ENCODE data around the gene MAML2.
A peak's percentile ranks its signal among the peaks of the same experiment; 100 is the strongest.
"Not testable (repeated sequence)": the region's sequence is repeated elsewhere in the genome, so short reads cannot be mapped to it uniquely, and the experiment has no call there.

MAML2 gene

DNA sequence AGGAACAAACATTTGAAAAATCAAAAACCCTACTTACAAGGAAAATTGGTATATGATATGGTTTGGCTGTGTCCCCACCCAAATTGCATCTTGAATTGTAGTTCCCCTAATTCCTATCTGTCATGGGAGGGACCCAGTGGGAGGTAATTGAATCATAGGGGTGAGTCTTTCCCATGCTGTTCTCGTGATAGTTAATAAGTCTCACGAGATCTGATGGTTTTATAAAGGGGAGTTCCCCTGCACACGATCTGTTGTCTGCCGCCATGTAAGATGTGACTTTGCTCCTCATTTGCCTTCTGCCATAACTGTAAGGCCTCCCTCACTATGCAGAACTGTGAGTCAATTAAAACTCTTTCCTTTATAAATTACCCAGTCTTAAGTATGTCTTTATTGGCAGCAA is 74.5 kb downstream of the MAML2 start:
- not testable (repeated sequence) for DNase-seq (ENCODE audit: low spot score)

DNA sequence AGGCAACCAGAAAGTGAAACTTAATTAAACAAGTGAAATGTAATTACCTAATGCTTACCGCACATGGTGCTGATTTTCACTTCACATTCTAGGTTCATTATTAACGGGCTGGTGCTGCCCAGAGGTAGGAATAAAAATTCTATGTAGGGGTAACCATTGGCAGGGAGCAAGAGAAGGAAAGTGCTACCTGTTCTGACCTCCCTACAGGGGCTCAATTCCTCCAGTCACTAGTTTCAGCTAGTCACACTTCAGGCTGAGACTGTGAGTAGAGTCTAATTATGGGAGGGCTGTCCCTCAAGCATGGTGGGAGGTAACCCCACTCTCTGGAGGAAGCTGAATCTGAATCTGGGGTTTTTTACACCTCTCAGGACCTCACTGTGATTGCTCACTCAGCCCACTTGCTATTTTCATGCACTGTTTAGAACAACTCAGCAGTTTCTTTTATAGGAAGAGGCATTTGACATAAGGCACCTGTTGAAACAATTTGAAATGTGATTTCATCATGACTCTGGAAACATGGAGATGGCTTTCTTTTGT is 75.4 kb downstream of the MAML2 start:
- peak; percentile 28 for DNase-seq (ENCODE audit: low spot score)

DNA sequence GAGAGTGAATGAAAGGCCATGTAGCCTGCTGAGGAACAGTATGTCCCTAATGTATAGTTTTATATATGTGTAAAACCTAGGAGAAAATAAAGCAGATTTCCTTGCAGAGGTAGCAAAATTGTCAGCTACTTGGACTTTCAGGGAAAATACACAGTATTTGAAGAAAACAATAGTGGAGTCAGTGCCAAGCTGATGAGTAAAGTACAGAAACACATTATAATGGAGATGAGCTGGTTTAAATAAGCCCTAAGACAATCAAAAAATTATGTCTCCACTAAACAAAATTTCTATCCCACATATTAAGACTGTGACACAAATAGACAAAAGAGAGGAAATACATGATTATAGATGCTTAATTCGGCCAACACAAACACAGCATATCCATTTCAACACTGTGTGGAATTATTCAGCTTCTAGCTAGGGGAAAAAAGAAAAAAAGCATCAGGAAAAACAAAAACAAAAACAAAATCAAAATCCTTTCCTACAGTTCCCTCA is 75.9 kb downstream of the MAML2 start:
- no peak for DNase-seq (ENCODE audit: low spot score)

DNA sequence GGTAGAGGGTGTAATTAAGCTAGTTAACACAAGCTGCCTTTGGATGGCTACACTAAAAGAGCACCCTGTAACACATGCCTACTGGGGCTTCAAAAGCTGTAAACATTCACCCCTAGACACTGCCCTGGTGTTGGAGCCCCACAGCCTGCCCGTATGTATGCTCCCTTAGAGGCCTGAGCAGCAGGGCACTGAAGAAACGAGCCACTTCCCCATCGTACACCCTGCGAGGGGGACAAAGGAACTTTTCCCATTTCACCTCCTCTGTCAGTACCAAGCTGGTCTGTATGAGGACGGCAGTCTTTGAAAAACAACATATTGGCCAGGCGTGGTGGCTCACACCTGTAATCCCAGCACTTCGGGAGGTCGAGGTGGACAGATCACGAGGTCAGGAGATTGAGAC is 77.0 kb downstream of the MAML2 start:
- no peak for DNase-seq (ENCODE audit: low spot score)

DNA sequence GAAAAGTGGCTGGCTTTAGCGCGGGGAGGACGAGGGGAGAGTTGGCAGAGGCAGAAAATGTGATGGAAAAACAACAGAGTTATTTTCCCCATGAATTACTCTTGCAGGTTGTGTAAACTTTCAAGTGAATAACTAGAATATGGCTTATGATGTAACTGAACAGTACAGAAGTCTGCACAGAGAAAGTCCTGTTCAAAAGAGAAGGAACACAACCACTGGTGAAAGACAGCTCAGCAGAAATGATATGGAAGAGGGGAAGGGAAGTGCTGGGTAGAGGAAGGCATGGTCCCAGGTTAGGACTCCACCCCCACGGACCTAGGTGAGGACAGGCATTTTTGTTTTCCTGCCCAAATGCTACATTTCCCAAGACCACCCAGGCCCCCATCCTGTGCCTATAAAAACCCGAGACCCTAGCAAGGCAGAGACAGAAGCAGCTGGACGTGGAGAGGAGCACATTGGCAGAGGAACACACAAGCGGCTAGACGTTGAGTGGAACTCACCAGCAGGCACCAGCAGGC is 77.7 kb downstream of the MAML2 start:
- DNase-seq (ENCODE audit: low spot score), result no peak

DNA sequence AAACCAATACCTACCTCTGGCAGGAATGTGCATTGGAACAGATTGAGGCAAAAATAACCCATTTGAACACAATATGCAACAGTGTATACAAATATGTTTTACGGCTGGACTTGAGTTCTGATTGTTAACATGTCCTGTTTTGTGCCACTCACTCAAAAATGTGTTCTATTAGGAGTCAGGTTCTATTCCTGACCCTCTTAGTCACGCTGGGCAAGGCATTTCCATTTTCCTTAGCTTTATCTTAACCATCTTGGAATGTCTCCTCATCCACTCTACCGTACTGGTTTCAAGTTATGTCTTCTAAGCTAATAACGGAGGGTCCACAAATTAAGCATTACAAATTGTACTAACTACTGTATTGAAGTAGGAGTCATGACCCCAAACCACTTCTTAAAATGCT is 78.6 kb downstream of the MAML2 start:
- DNase-seq (ENCODE audit: low spot score), result no peak

DNA sequence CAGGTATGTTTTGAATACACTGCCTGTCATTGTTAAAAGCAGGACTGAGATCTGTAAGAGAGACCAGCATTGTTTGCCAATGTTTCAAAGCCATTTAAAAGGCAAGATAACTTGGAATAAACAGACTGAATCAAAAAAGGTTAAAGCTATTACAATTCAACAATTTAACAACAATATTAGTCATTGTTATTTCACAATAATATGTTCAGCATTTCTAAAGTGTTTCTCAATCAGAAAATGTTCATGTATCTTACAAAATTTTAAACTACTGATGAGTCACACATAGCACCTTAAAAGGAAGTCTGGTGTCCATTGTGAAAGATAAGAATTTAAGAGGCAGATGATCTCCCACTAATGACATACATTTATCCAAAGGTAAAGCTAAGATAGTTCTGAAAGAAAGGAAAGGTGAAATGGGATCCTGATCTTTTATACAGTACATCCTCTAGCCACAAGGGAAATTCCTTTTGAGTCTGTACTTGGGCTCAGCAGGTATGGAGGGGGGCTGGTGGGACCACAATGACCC is 79.7 kb downstream of the MAML2 start:
- DNase-seq (ENCODE audit: low spot score), result no peak

DNA sequence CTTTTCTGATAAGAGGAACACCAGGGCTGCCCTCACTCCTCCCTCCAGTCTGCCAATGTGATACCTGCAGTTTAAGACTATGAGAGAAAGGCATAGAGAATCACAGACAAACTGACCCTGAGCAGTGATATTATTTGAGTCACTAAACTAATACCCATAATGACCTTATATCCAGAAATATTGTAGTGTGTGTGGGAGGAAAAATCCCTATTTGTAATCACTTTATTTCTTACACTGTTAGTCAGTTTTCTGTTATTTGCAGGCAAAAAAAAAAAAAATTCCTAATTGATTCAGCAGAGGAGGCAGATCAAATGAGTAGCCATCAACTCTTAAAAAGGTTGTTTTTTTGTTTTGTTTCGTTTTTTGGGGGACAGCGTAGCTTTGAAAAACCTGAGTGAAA is 82.5 kb downstream of the MAML2 start:
- DNase-seq (ENCODE audit: low spot score), result no peak

DNA sequence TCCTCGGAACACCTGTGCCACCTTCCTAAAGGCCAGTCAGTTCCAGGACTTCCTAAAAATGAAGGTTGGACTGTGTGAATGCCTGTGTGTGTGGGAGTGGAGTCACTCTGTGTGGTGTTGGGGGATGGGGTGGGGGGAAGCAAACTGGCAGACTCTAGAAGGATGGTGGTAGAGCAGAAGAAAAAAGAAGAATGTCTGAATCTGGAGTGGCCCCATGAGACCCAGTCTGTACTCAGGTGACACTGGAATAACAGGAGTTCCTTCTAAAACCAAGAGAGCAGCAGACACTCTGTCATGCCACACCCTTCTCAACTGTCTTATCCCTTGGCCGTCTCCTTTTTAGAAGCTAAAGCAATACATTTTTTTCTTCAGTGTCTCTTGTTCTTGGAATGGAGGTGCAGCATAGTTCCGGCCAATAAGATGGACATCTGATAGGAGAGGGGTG is 82.9 kb downstream of the MAML2 start:
- DNase-seq (ENCODE audit: low spot score), result no peak

DNA sequence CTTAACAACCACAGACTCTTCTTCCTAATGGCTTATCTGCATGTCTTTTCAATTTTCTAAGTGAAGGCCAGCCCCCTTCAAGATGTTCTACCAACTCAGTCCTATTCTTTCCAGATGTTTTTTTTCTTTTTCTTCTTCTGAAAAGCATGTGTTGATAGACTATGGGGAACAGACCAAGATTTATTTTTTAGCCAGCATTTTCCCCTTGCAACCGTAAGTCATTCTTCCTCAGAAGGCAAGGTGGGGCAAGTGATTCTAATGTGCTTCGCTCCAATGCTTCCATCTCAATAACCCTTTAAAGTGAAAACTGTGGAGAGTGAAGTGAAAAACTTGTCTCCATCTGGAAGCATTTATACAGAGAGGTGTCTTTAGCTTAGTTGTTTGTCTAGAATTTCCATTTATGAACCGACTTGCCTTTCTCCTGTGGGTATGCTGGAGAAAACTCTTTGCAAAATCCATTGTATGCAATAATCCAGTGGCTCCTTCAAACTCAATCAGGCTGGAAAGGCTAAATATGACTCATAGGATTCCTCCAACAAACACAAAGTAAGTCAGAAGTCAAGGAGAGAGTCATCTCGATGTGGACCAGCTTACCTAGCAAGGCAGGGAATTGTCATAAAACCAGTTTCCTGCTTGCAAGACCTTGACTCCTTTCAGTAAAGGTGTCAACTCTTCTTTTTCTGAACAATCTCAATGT is 83.7 kb downstream of the MAML2 start:
- DNase-seq (ENCODE audit: low spot score), result no peak

DNA sequence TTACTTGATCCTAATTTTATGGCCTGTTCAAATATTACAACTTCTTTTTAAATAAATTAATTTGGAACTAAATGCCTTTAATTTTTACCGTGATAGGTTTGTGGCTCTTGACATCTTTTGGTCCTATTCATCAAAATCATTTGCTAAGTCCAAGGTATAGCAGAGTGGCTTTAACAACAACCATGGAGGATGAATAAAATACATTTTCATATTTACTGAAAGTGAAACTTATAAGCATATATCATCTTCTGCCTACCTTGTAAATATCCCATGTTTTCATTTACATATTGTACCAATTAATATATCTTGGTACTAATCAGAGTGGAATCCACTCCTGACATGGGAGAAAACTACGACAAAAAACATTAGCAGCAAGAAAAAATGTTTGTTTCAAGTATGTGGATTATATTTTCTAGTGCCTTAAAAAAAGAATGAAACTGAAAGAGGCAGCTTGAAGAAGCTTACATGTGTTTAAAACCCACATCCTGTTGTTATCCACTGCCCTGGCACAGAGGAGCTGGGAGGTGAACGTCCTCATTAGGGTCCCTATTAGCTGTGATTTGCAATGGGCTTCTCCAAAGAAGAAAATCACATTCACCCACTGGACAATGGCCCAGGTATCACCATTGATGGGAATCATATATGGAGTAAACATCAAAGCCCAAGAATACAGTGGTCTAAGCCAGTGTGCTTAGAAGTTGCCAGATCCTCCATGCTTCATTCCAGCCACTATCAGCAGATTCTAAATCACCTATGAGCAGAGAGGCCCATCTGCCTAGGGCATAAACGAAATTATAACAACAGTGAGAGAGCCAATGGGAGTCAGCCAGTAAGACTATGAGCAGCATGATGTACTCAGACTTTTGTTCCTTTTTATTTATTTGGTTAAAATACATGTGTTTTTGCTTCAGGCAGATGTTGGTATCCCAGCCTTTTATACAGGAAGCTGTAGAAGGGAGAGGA is 84.7 kb downstream of the MAML2 start:
- peak; percentile 55 for DNase-seq (ENCODE audit: low spot score)

DNA sequence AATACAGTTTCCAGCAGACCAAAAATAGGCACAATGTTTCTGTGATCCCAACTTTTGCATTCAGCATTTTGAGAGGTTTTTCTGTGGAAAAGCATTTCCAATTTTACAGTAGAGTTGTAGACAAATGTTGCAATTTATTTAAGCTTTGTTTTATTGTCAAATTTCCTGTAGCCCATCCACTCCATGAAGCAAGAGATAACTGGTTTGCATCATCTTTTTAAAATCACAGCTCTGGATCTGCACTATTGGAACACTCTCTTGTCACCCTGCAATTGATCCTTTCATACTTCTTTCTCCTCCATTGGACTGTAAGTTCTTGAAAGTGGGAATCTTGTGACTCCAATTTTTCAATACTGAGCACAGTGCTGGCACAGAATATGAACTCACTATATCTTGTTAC is 86.0 kb downstream of the MAML2 start:
- no peak for DNase-seq (ENCODE audit: low spot score)

DNA sequence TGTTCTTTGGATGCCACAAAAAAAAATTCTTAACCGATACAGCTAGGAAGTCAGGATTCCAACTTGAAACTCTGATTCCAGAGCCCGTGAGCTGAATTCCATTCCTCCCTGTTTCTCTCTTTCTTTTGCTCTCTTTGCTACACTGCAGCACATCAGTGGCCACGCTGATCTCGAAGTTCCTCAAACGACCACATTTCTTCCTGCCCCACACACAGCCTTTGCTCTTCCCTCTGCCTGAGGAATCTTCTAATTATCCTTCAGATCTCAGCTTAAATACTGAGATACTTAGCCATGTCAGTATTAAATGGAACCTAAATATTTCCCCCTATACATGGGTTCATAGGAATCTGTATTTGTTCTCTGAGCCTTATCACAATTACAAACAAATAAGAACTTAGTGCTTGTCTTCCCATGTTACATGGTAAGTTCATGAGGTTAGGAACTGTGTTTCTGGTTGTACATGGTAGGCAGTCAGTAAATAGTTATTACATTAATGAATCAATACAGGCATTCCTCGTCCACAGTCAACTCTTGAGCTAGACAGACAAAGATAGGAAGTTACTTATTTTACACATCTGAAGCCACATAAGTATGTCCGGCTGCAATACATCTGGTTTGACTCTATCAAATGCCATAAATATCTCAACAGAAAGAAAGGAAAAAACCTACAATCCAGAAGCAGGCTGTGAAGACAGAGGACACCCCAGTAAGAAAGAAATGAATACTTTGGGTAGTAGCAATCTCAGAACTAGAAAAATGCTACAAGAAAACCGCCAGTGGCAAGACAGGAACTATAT is 86.6 kb downstream of the MAML2 start:
- no peak for DNase-seq (ENCODE audit: low spot score)

DNA sequence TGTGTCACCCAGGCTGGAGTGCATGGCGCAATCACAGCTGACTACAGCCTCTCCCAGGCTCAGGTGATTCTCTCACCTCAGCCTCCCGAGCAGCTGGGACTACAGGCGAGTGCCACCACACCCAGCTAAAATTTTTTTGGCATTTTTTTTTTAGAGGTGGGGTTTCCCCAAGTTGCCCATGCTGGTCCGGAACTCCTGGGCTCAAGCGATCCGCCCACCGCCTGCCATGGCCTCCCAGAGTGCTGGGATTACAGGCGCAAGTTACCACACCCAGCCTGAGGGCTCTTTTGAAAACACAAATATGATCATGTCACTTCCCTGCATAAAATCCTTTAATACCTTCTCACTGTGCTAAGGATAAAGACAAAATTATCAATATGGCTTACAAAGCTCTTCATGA is 88.1 kb downstream of the MAML2 start:
- DNase-seq (ENCODE audit: low spot score), result no peak

DNA sequence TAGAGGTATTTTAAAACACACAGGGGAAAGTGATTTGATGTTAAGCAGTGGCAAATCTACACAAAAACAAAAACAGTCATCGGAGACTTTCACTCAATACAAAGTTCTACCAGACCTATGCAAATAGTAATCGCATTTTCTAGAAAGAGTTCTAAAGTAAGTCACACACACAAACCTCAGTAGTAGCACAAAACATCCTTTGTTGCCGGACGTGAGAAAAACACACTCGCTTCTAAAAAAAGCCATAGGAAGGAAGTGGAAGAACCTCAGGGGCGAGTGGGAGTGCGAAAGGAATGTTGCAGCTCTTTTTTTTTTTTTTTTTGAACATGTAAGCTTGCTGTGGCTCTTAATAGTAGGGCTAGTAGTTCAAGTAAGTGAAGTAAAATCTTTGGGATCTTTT is 88.9 kb downstream of the MAML2 start:
- peak; percentile 30 for DNase-seq (ENCODE audit: low spot score)

DNA sequence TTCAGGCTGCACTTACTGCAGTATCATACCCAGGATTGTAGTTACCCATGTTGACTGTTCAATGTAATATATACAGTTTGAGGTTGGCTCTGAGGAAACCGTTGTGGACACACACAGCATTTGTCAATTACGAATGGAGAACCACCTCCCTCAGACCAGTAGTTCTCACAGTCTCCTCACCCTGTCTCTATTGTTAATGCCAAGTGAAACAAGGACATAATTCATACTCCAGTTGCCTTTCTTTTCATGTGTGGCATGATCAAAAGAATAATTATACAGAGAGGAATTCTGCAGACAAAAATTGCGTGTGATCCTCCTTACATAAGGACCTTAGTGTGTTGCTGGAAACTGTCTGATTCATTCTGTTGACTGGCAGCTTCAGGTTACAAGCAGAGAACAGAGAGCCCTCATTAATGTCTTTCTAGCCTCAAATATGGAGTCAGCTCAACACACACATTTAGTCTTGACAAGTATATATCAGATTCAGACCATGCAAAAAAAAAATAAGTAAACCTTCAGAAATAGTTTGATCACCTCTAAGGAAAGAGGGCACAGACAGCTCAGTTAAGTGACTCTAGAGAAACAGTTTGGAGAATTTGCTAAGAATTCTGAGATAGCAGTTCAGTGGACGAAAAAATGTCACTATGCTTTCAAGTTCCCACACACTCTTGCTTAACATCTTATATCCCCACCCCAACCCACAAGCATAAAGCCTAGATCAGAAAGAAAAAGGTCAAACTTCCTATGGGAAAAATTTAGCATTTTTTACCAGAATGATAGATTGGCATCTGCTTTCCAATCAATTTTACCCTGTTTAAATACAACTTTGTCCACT is 96.1 kb downstream of the MAML2 start:
- DNase-seq (ENCODE audit: low spot score), result no peak

DNA sequence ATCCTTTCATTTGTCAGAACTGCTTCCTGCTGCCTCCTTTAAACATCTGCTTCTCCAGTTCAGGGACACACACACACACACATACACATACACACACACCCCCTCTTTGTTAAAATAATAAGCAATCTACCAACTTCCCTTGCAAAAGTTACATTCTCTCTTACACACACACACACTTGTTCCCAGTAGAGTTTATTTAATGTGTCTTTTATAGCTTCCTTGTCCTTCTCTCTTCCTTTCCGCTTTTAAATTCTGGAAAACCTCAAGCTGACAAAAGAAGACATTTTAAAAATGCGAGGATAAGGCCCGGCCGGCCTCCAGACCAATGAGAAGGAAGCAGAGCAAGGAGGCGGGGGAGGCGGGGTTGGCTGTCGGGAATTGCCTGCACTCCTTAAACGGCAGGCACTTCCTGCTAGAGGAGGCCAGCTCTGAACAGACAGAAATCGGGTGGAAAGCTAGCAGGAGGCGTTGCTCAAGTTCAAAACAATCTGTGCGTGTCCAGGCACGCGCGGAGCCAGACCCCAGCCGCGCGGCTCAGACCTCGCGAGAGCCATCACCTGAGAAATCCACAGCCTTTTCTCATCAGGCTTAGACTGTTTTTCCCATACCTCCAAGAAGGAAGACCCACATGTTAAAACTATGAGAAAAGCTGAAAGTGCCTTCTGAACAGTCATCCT is 99.9 kb downstream of the MAML2 start:
- peak; percentile 73 for DNase-seq (ENCODE audit: low spot score)

DNA sequence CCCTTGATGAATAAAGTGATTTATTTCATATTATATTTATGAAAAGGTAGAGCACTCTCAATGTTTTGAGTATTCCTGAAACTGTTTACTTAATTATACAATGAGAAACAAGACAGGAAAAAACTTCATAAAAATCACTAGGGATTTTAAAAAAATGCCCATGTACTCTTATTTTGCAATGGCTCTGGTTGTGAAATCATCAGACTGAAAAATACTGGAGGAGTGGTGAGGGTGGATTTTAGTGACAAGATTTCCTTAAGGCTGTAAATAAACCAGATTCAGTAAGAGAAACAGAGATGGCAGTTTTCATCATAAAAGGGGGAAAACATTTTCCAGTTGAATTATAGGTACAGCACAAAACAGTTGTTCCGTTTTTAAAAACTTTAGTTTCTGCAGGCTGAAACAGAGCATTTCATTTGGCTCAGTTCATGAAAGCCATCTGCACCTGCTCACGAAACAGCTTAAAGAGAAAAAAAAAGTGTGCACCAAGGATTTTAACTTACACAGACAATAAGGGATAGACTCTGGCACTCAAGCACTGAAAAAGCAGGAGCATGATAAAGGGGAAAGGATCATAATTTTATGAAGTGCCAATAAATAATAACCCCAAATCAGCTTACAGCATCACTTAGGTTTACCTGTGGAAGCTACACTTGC is 100.7 kb downstream of the MAML2 start:
- no peak for DNase-seq (ENCODE audit: low spot score)

DNA sequence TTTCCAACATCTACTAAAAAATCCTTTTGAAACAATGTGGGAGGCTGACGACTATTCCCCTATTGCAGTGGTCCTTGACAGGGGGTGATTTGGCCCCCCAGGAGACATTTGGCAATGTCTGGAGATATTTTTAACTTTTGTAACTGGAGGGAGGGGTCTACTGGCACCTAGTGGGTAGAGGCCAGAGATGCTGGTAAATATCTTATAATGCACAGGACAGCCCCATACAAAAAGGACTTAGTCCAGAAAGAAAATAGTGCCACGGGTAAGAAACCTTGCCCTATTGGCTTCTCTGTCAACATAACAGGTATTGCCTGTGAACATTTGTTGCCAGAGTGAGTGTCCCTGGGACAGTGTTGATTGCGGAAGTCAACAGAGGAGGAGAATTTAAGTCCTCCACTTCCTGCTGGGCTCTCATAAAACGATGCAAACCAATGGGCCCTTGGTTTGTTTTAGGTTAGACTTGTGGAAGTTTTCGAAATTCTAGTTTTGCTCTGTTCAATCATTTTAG is 101.6 kb downstream of the MAML2 start:
- no peak for DNase-seq (ENCODE audit: low spot score)

All from germinal center (tissue), 1 donor.